NCI-H2196 (cell line): ENCODE results near the gene CROCC2.

ENCODE experiments used
- DNase-seq: peaks from one replicate; lab custom pipeline; 2025; ENCODE audit not compliant: unreplicated experiment; lab: John Stamatoyannopoulos, UW

CROCC2 gene

DNA sequence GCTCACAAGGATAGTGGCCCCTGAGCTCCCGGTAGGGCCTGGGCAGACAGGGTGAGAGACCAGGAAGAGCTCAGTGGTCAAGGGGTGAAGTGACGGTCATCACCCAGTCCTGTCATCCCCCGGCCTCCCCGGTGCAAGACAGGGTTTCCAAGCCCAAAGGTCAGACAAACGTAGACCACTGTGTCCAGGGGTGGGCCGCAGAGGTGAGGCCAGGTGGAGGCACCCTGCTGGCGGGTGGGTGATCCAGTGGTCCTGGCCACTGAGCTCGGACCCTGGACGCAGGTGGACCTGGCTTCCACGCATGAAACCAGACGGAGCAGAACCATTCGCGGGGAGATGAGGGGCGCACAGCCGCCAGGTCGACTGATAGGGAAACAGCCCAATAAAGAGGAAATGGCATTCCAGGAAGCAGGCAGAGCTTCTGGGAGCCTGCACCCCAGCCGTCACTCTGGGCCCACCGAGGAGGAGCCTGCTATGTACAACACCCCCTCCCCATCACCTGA lies 77.9 kb downstream of the CROCC2 start:
- no peak for DNase-seq

DNA sequence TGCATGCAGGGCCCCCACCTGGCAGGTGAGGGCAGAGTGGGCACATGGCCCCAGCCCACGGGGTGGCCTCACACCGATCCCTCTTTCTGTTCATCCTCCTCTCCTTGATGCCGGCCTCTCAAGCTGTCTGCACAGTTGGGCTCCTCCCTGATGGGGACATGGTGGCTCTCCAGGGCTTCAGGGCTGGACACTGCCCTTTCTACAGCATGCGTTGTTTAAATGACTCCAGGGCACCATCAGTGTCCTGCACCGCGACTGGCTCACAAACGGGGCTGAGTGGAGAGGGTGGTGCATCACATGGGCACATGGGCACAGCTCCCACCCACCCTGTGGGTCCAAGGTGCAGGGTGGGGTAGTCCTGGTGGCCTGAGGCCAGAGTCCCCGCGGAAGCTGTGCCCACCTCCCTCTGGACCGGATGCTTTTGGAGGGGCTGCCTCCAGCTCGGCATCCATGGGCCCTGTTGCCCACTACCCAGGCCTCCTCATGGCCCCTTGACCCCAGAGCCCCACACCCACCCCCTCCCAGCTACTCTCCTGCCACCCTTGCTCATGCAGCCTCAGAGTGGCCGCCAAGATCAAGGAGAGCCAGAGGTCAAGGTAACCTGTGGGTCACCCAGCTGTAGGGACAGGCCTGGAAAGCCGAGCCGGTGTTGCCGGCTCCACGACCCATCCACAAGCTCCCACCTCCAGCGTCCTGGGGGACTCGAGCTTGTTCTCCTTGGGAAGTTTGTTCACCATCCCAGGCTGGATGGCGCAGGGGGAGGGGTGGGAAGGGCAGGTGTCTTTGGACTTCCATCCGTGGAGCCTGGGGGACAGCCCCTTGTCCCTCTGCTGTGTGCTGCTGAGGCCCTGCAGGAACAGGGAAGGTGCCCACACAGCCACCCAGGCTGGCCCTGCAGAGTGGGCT lies 80.0 kb downstream of the CROCC2 start:
- no peak for DNase-seq

- no peak for DNase-seq
These were observed 80.8 kb downstream of the CROCC2 start for GRCh38 chr2:240986787-240987411.

DNA sequence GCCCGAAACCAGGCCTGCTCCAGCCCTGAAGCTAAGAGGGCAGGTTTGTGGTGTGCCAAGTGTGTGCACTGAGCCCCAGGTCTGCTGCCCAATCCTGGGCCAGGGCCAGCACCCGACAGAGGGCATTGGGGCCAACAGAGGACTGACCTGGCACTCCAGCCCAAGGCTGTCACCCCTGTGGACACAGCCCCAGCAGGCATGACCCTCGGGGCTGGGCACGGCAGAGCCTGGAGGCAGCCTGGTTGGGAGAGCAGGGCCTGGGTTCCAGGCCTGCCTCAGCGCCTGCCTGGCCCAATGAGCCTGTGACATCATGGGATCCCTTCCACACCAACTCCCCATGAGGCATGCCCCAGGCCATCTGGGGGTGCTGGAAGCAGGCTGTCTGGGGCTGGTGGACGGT lies 81.5 kb downstream of the CROCC2 start:
- no peak for DNase-seq

GRCh38 chr2:240988146-240988545 lies 82.0 kb downstream of the CROCC2 start:
- DNase-seq, result no peak

GRCh38 chr2:240988571-240989271 lies 82.6 kb downstream of the CROCC2 start:
- no peak for DNase-seq

DNA sequence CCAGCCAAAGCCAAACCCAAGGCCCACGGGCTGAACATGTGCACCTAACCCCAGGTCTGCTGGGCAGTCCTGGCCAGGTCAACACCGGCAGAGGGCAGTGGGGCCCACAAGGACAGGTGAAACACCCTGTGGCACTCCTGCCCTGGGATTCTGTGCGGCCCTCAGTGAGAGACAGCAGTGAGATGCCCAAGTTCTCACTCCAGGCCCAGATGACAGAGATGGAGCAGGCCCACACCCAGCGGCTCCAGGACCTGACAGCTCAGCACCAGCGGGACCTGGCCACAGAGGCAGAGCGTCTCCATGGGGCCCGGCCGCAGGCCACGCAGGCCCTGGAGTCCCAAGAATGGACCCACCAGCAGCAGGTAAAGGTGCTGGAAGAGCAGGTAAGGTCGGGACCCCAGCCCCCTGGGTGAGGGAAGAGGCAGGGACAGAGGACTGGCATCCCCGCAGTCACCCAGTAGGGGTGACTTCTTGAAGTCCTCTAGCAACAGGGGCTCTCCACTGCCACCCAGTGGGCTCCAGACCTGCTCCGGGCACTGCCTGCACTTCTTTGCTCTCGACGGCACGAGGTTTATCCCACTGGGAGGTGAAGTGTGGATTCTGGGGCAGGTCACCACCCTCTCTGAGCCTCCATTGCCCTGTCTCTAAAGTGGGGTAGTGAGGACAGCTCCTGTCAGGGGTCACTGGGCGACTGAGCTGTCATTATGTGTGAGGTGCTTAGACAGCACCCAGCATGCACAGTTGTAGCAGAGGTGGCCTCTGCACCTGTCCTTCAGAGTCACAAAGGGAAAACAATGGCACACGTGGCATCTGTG lies 83.5 kb downstream of the CROCC2 start:
- no peak for DNase-seq

GRCh38 chr2:240990266-240990529 lies 84.1 kb downstream of the CROCC2 start:
- no peak for DNase-seq

DNA sequence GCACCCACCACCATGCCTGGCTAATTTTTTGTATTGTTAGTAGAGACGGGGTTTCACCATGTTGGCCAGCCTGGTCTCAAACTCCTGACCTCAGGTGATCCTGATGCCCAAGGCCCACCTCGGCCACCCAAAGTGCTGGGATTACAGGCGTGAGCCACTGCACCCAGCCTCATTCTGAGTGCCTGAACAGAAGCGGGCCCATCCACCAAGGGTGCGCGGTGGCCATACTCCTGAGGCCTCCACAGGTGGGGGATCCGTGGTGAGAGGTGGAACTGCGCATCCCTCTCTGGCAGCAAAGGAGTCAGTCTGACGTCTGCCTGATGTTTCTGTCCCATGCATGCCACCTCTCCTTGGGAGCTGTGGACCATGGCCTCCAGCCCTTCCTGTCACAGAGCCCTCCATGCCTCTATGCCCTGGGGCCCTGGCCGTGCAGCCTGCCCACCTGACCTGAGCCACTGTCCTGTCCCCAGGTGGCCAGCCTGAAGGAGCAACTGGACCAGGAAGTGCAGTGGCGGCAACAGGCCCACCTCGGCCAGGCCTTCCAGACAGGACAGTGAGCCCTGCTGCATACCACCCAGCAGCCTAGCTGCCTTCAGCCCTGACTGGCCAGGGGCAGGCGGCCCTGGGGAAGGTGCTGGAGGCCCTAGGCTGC lies 84.7 kb downstream of the CROCC2 start:
- DNase-seq, result no peak

DNA sequence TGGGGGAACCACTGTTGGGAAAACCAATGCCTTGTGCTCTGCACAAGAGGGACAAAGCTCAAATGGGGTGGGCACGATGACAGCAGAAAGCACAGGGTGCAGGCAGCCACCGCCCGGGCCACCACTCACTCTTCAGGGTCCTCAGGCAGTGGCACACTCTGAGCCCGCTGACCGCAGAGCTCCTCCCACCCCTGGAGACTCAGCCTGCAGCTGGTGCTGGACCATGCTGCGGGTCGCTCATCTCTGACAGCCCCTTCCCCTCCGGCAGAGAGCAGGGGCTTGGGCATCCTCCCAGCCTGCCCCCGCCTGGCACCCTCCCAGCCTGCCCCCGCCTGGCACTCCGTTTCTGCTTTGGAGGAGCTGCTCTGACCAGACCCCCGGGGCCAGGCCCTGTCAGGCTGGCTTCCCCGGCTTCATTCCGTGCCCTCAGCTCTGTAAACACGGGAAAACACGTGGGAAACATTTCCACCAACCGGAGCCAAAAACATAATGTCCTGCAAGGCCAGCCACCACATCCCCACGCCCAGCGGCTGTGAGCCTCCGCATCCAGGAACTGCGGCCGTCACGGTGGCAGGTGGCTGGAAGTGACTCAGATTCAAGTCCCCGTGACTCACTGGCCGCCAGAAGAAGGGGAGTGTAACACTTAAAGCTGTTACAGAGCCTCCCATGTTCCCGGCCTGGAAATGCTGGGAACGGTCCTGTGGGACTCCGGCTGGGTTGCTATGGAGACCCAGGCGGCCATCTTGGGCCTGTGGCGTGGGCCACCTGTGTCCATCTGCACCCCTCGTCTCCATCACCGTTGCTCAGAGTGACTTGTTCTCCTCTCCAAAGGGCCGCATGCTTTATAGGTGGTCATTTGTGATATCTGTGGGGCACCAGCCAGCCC lies 85.5 kb downstream of the CROCC2 start:
- DNase-seq, result peak; percentile 62

DNA sequence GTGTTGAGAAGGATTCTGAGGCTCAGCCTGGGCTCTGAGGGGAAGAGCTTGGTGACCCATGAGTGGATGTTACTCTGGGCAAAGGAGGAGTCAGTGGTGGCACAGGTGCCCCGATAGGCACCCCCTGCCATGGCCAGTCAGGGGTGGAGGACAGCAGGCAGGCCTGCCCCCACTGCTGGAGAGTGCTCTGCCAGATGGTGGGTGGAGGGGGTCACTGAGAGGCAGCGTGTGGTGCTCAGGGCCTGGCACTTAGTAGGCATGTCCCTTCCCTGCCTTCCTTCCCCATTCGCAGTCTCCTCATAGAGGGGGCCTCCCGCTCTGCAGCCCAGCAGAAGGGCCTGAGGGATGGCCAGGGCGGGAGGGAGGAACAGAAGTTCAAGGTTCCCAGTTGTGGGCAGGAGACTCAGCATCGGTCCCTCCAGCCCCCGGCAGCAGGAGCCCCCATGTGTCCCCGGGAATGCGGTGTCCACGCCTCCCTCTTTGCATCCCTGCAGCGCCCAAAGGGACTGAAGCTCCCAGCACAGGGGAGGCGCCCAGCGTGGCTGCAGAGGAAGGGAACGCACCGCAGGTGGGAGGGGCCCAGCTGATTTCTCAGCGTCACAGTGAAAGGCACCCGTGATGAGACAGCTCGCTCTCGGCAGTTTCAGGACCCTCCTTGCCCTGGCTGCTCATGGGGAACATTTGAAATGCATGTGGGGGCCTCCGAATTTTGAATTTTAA lies 86.6 kb downstream of the CROCC2 start:
- no peak for DNase-seq

GRCh38 chr2:240993446-240994170 lies 87.5 kb downstream of the CROCC2 start:
- DNase-seq, result no peak

GRCh38 chr2:240994171-240994896 lies 88.2 kb downstream of the CROCC2 start:
- DNase-seq, result no peak

- DNase-seq, result no peak
These were observed 89.2 kb downstream of the CROCC2 start for GRCh38 chr2:240995041-240996021.

DNA sequence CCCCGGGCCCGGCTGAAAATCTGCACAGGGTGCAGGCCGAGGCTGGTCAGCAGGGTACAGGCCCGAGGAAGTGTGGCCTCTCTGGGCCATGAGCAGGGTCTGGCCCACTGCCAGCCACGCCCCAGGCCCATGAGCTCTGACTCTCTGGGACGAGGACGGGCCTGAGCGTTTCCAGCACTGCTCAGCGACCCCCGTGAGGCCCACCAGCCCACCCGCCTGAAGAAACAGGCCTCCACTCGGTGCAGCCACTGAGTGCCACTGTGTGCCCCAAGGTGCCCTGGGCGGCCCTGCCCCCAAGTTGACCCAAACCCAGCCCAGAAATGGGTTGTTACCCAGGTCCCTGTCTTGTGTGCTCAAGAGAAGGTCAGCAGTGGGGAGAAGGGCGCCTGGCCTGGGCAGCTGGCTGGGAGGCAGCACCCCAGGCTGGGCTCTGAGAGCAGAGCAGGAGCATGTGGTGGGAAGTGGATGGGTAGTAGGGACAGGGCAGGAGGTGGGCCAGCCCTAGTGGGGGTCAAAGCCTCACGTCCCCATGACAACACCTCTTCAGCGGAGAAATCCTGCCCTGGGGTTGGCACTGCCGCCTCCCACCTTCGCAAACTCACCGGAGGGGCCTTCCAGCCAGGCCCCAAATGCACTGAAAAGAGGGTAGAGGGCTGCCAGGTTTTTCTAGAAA lies 90.2 kb downstream of the CROCC2 start:
- no peak for DNase-seq

- DNase-seq, result no peak
These were observed 90.7 kb downstream of the CROCC2 start for GRCh38 chr2:240996834-240997140.
